ENCODE results near the gene FILIP1L.

FILIP1L gene

DNA sequence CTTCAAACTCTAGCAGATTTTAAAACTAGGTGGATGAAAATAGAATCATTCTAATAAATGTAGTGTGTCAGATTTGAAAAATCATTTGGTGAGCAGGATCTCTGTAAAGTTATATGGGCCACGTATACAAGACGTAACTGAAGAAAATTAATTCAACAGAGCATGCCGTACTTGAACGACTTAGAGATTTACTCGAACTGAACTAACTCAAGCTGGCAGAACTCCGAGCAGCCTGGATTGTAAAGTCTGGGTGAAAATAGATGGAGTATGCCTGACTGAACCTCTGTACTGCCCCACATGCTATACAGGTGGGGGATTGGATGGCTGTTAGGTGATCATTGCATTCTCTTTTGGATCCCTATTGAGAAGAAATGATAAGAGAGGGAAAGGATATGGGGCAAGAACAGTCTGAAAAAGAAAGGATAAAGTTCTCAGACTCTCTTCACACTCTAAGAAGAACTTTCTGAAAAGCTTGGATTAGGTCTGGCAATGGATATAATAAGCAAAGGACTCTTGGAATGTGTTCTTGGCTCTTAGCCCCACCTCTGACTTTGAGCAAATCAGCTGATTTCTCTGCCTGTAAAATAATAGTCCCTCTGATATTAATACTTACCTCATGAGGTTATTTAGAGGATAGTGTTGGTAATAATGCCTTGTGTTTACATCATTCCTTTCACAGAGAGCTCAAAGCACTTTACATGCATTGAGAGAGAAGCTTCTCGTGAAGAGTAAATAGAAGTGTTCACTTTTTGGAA is 147.5 kb downstream of the FILIP1L start:
- no peak for DNase-seq

DNA sequence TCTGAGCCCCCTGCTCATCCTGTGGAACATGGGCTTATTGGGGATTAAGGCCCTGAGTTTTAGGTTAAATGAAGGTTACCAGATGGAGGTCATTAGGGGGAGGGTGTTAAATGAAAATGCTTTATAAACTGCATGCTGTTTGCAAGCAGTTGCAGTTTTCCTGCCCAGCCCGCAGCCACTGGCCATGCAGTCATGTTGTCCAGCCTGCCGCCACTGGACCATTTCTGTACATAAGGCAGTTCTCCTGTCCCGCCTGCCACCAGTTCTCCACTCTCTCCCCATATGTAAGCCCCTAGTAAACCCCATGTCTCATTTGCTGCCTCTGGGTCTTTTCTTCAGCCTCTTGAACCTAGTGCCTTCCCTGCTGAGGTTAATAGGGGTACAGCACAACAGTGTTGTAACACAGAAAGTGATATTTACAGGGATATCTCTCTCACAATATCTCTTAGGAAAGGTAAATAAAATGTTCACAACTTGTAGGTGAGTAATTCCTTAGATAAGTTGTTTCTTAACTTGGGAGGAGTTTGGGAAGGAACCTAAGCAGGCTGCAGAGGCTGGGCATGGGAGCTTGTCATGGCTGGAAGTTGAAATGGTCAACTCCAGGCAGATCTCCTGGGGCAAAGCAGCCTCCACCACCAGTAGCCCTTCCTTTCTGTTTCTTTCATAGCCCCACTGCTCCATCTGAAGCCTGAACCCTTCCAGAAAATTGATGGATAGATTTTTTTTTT is 148.5 kb downstream of the FILIP1L start:
- no peak for DNase-seq

DNA sequence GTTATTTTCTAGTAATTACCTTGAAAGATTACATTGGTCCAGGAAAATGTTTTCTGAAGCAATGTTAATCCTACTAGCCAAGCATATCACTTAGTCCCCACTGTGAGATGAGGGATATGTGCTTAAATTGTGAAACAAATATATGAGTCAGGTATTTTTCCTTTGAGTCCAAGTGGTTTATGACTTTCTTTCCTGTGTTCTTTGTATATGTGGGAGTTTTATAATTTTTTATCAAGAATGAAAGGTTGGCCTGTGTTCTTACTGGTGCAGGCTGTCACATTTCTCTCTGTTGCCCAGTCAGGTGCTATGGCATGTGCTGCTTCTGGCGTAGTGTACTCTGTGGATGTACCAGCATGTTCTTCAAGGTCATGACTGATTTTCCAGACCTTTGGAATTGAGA is 149.2 kb downstream of the FILIP1L start:
- no peak for DNase-seq

GRCh38 chr3:99962703-99963102 is 151.6 kb downstream of the FILIP1L start:
- DNase-seq = no peak

DNA sequence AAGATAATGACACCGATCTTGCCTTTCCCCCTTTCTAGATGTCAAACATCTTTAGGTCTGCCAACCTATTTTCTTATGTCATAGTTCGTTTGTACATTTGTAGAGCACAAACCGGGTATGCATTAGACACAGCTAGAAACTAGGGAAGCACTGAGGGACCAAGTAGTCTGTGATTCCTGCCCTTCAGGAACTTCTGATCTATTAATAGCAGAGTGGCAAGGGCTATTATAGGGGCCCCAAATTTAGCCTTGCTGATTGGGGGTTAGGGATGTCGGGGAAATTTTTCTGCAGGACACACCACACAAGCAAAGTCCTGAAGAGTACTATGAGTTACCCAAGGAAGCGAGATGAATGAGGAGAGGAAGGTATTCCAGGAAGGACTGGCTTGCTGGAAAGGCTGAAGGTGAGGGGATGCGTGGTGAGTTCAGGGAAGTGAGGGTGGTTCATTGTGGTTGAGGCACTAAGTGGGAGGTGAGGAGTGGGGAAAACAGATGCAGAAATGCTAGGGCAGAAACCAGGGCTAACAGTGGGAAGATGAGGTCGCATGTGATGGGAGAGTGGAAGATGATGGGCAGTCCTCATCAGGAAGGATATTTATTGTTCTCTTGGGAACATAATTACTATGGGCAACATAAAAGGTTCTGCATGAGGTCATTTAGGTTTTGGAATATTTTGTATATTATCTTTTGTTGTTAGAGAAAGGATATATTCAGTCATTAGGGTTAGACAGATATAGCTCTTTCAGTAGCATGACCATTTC is 152.4 kb downstream of the FILIP1L start:
- DNase-seq = no peak

GRCh38 chr3:99960941-99961340 is 153.4 kb downstream of the FILIP1L start:
- DNase-seq = no peak

DNA sequence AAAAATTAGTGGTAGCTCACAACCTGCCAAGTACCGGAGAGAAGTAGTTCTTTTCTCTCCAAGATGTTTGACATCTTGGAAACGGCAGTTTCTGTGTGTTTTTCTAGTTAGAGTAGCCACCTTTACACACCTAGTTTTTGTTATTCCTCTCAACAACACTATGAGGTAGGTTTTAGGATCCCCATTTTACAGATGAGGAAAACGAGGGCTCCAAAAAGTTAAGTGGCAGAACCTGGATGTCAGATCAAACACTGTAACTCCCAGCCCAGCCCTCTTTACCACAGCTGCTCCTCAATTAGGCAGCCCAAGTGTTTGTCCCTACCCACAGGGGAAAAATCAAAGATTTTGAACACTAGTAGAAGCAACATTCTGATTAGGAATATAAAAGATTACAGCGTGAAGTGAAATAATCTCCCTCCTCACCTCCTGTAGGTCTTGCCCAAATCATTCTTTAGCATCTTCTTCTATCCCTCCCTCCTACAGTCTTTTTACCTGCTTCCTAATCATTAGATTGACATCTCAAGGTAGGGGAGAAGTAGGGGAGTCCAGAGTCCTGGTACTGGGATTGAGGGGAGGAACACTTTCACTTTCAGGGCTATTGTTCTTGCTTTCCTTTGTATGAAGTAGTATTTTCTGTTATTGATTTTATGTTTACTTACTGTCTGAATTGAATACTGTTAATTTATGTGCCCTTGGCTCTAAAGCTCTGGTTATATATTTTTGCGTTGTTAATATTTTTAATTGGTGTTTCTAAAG is 154.0 kb downstream of the FILIP1L start:
- no peak for DNase-seq

GRCh38 chr3:99958222-99958912 is 155.9 kb downstream of the FILIP1L start:
- no peak for DNase-seq

GRCh38 chr3:99957151-99957796 is 157.0 kb downstream of the FILIP1L start:
- DNase-seq = no peak

DNA sequence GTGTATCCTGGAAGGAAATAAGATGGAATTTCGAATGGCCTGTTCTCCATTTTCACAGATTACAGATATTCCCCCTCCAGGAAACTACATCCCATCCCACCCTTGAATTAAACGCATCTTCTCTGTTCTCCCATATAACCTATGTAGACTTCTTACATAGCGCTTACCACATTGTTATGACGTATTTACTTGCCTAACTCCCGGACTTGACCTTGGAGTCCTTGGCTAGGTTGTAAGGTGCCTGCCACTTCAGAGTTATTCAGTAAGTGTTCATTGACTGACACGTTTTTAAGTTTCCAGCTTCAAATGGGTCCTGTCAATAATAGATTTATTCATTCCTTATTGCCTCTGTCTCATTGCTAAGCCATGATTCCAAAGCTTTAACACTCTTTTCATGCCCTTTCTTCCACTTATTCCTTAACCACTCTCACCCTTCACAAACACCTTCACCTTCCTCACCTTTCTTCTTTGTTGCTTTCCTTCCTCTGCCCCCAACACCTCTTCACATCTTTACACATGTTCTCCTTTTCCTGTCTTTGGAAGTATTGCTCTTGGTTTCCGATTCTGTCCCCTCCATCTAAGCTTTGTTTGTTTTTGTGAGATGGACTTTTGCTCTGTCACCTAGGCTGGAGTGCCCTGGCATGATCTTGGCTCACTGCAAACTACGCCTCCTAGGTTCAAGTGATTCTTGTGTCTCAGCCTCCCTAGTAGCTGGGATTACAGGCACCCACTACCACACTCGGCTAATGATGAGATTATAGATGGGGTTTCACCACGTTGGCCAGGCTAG is 158.3 kb downstream of the FILIP1L start:
- DNase-seq = no peak

GRCh38 chr3:99954914-99955644 is 159.2 kb downstream of the FILIP1L start:
- no peak for DNase-seq

GRCh38 chr3:99953596-99953995 is 160.7 kb downstream of the FILIP1L start:
- no peak for DNase-seq

- DNase-seq = no peak
These were observed 162.0 kb downstream of the FILIP1L start for GRCh38 chr3:99952306-99952705.

DNA sequence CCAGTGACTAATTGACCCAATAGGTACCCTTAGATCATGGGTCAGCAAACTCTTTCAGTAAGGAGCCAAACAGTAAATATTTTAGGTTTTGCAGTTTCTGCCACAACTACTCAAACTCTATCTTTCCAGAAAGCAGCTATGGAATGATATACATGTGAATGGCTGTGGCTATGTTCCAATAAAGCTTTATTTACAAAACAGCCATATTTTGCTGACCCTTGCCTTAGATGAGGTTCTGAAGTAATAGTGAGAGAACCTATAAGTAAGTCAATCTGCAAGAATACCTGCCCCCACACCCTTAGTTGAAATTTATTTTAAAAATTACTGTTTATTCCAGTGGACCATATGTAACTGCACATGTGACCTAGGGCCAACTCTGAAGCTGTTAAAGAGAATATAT is 162.6 kb downstream of the FILIP1L start:
- no peak for DNase-seq

GRCh38 chr3:99950921-99951320 is 163.4 kb downstream of the FILIP1L start:
- no peak for DNase-seq

- no peak for DNase-seq
These were observed 164.2 kb downstream of the FILIP1L start for GRCh38 chr3:99949956-99950670.

GRCh38 chr3:99948467-99949089 is 165.7 kb downstream of the FILIP1L start:
- DNase-seq = no peak

GRCh38 chr3:99947356-99947755 is 166.9 kb downstream of the FILIP1L start:
- no peak for DNase-seq

Measured in NCI-H446 treated with DMSO at 0.1 percent for 48 hours (cell line).